Mesendoderm (in vitro differentiated cells): ENCODE data around the gene CARD19.

Source experiments
- DNase-seq: peaks from one replicate; pipeline ENCODE4 v3.0.0; 2013
- H2AK5ac ChIP-seq: 2 replicates; pipeline ENCODE4 v1.6.1; 2013; ENCODE audit warnings: low read length, inconsistent platforms
- H2BK120ac ChIP-seq: 2 replicates; pipeline ENCODE4 v1.6.1; 2013; ENCODE audit warnings: low read depth, mild to moderate bottlenecking, low read length, moderate library complexity, mixed read lengths
- H2BK15ac ChIP-seq: replicated peaks from 2 replicates; pipeline ENCODE4 v1.6.1; 2013; ENCODE audit warnings: low read depth, mild to moderate bottlenecking, moderate library complexity
- H2BK5ac ChIP-seq: 2 replicates; pipeline ENCODE4 v1.6.1; 2013; ENCODE audit warnings: low read length, inconsistent platforms
- H3K18ac ChIP-seq: 2 replicates; pipeline ENCODE4 v1.6.1; 2013; ENCODE audit warnings: mild to moderate bottlenecking, low read length, mixed read lengths
- H3K23ac ChIP-seq: one replicate; pipeline ENCODE4 v1.6.1; 2013; ENCODE audit warnings: low read length
- H3K27ac ChIP-seq: 2 replicates; pipeline ENCODE4 v1.5.1; 2013; ENCODE audit warnings: low read depth, mild to moderate bottlenecking, inconsistent platforms, low read length, moderate library complexity
- H3K27me3 ChIP-seq: 2 replicates; pipeline ENCODE4 v1.6.1; 2013; ENCODE audit warnings: low read length, control low read depth, mild to moderate bottlenecking, inconsistent platforms; ENCODE audit not compliant: insufficient read depth, poor library complexity
- H3K36me3 ChIP-seq: 2 replicates; pipeline ENCODE4 v1.6.1; 2013; ENCODE audit warnings: low read length, inconsistent platforms; ENCODE audit not compliant: control insufficient read depth, insufficient read depth
- H3K4ac ChIP-seq: one replicate; pipeline ENCODE4 v1.6.1; 2013; ENCODE audit warnings: low read depth, mild to moderate bottlenecking, low read length, moderate library complexity
- H3K4me1 ChIP-seq: 2 replicates; pipeline ENCODE4 v1.6.1; 2013; ENCODE audit warnings: low read depth, low read length, inconsistent platforms; ENCODE audit not compliant: control insufficient read depth
- H3K4me2 ChIP-seq: 2 replicates; pipeline ENCODE4 v1.6.1; 2013; ENCODE audit warnings: low read length
- H3K4me3 ChIP-seq: 2 replicates; pipeline ENCODE4 v1.5.1; 2013; ENCODE audit warnings: mild to moderate bottlenecking, low read length
- H3K56ac ChIP-seq: one replicate; pipeline ENCODE4 v1.6.1; 2013; ENCODE audit warnings: low read length
- H3K79me1 ChIP-seq: 2 replicates; pipeline ENCODE4 v1.6.1; 2013; ENCODE audit warnings: low read length, inconsistent platforms
- H3K79me2 ChIP-seq: 2 replicates; pipeline ENCODE4 v1.6.1; 2013; ENCODE audit warnings: mild to moderate bottlenecking, low read length; ENCODE audit not compliant: control insufficient read depth, insufficient read depth
- H3K9ac ChIP-seq: 2 replicates; pipeline ENCODE4 v1.6.1; 2013; ENCODE audit warnings: low read length, inconsistent platforms
- H4K5ac ChIP-seq: one replicate; pipeline ENCODE4 v1.6.1; 2013; ENCODE audit warnings: low read length
- H4K8ac ChIP-seq: one replicate; pipeline ENCODE4 v1.6.1; 2013; ENCODE audit warnings: low read depth, mild to moderate bottlenecking, control low read depth, low read length, moderate library complexity
- WGBS: extraction: QIAGEN DNeasy Blood & Tissue Kit; methylation state at CpG from one replicate; pipeline ENCODE4 v1.1.7; 2013; ENCODE audit warnings: low lambda C conversion rate, missing lambda C conversion rate; ENCODE audit not compliant: insufficient coverage; ENCODE audit errors: extremely low coverage; 5-methylcytosine and 5-hydroxymethylcytosine counted together

CARD19 gene

DNA sequence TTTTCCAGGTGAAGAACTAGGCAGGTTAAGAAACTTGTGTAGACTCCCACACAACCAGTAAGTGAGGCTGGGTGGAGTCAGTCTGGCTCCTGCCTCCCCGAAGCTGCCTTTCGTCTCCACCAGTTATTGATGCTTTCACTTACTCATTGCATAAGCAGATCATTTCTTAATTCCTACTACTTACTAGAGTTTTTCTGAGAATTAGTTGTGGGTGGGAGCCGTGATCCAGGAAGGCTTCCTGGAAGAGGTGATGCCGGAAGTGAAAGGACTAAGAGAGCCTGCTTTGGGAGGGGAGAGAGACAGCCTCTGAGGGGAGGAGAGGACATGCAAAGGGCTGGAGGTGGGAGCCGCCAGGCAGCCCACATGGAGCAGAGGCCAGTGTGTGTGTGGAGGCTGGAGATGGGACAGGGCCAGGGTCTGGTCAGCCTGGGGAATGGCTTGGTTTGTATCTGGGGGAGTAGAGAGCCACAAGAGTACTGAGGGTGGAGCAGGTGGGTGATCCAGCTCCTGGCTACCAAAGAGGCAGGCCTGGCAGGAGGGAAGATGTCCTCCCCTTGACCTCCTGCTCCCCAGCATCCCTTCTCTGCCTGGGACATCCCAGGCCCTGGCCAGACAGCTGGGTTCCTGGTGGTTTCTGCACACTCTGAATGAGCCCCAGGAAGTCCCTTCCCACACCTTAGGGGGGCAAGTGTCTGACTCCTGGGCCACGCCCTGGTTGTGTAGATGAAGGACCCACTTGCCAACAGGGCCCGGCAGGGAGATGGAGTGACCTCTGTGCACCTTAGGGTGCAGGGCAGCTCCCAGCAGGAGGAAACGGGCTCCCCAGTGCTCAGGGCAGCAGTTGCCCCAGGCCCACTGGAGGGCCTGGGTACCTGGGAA, 12.2 kb upstream of the CARD19 start:
- no peak for DNase-seq
- Histone ChIP-seq H3K4me2 (no peak overlapping the region), H4K5ac (no peak overlapping the region), H3K4me3 (no peak overlapping the region), H3K56ac (no peak overlapping the region), H3K79me1 (no peaks in the 10 kb centered on the region), H3K4me1 (no peaks in the 10 kb centered on the region), H4K8ac (no peak overlapping the region), H2BK15ac (no peak overlapping the region), H3K18ac (no peak overlapping the region), H3K27ac (no peak overlapping the region), H2BK120ac (no peak overlapping the region), H2BK5ac (no peak overlapping the region), H3K27me3 (no peaks in the 10 kb centered on the region), H3K9ac (no peak overlapping the region), H3K36me3 (no peaks in the 10 kb centered on the region), H3K4ac (no peak overlapping the region), H2AK5ac (no peak overlapping the region), H3K23ac (no peak overlapping the region), H3K79me2 (no peaks in the 10 kb centered on the region)
- WGBS = no CpG with 5 or more reads among the region's 8 CpGs

DNA sequence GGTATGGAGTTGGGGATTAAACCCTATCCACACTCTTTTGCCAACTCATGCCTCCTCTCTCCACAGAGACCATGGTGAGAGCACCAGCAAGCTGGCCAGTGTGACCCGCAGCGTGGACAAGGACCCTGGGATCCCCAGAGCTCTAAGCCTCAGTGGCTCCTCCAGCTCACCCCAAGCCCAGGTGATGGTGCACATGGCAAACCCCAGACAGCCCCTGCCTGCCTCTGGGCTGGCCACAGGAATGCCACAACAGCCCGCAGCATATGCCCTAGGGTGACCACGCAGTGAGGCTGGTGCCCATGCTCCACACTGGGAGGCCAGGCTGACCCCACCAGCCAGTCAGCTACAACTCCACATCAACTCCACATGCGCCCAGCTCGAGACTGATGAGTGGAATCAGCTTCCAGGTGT, 11.5 kb upstream of the CARD19 start:
- no peaks in the 10 kb centered on the region for H3K79me2 ChIP-seq
- no peak overlapping the region for H3K4me3 ChIP-seq
- H2BK5ac ChIP-seq = no peak overlapping the region
- no peak overlapping the region for H2AK5ac ChIP-seq
- no peaks in the 10 kb centered on the region for H3K4me1 ChIP-seq
- no peaks in the 10 kb centered on the region for H3K36me3 ChIP-seq
- no peak overlapping the region for H3K27ac ChIP-seq
- no peak overlapping the region for H3K18ac ChIP-seq
- no peak overlapping the region for H3K23ac ChIP-seq
- no peak overlapping the region for H3K9ac ChIP-seq
- no peak overlapping the region for H3K56ac ChIP-seq
- no peak overlapping the region for H4K5ac ChIP-seq
- no peak overlapping the region for H3K4me2 ChIP-seq
- H4K8ac ChIP-seq = no peak overlapping the region
- no peaks in the 10 kb centered on the region for H3K79me1 ChIP-seq
- DNase-seq = no peak
- no CpG with 5 or more reads among the region's 6 CpGs for WGBS
- no peaks in the 10 kb centered on the region for H3K27me3 ChIP-seq
- no peak overlapping the region for H2BK15ac ChIP-seq
- no peak overlapping the region for H2BK120ac ChIP-seq
- no peak overlapping the region for H3K4ac ChIP-seq

DNA sequence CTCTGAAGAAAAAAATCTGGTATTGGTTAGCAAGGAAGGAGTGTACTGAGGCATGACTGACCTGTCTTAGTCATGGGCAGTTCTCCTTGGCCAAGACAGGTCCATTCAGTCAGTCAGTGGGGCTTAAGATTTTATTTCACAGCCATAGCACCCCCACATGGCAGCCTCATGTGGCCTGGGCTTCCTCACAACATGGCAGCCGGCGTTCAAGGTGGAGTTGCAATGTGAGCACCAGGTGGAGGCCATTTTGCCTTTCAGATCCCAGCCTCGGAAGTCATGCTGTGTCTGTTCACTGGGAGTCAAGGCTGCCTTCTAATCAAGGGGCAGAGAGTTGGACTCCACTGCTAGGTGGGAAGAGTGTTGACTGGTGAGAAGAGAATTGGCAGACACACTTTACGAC, 10.3 kb upstream of the CARD19 start:
- Histone ChIP-seq H3K79me2 (no peaks in the 10 kb centered on the region), H3K9ac (no peak overlapping the region), H3K36me3 (no peaks in the 10 kb centered on the region), H4K5ac (no peak overlapping the region), H3K4me1 (no peaks in the 10 kb centered on the region), H3K27ac (no peak overlapping the region), H3K79me1 (no peaks in the 10 kb centered on the region), H3K23ac (no peak overlapping the region), H3K4me3 (no peak overlapping the region), H3K18ac (no peak overlapping the region), H2AK5ac (no peak overlapping the region), H2BK5ac (no peak overlapping the region), H3K27me3 (no peaks in the 10 kb centered on the region), H3K4me2 (no peak overlapping the region), H4K8ac (no peak overlapping the region), H3K56ac (no peak overlapping the region), H2BK120ac (no peak overlapping the region), H2BK15ac (no peak overlapping the region), H3K4ac (no peak overlapping the region)
- WGBS = no CpG with 5 or more reads among the region's 4 CpGs
- no peak for DNase-seq

DNA sequence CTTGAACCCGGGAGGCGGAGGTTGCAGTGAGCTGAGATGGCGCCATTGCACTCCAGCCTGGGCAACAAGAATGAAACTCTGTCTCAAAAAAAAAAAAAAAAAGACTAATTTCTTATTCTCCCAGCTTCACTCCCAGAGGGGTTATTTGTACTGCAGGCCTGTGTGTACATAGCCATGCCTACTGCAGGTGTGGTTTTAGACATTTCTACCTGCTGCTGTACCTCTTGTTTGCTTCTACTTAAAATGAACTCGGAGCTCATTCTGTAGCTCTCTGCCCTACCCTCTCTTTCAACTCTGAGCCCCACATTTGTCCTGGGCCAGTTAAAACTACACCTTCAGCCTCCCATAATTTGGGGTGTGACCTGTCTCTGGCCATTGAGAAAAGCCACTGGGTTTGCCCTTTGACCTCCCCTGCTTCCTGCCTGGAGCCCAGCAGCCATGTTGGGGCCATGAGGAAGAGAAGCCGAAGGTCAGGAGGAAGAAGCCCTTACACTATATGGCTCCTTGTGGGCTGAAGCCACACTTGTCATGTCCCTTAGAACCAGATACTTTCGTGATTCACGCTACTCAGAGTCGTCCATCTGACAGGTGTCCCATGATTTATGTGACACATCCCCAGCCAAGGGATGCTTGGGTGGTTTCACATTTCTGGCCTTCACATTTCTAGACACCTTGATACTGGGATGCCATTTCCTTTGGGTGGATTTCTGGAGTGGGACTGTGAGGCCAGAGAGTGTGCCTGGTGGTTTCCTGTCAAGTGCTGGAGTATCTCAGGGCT, 9.4 kb upstream of the CARD19 start:
- Histone ChIP-seq H4K5ac (no peak overlapping the region), H3K27ac (no peak overlapping the region), H2AK5ac (no peak overlapping the region), H3K4me3 (no peak overlapping the region), H3K27me3 (no peaks in the 10 kb centered on the region), H3K23ac (no peak overlapping the region), H3K4me2 (no peak overlapping the region), H2BK15ac (no peak overlapping the region), H3K4me1 (no peaks in the 10 kb centered on the region), H3K4ac (no peak overlapping the region), H3K18ac (no peak overlapping the region), H3K36me3 (no peaks in the 10 kb centered on the region), H3K9ac (no peak overlapping the region), H4K8ac (no peak overlapping the region), H3K79me2 (no peaks in the 10 kb centered on the region), H2BK5ac (no peak overlapping the region), H2BK120ac (no peak overlapping the region), H3K79me1 (no peaks in the 10 kb centered on the region), H3K56ac (no peak overlapping the region)
- whole genome bisulfite sequencing = no CpG with 5 or more reads among the region's 8 CpGs
- DNase-seq = no peak

DNA sequence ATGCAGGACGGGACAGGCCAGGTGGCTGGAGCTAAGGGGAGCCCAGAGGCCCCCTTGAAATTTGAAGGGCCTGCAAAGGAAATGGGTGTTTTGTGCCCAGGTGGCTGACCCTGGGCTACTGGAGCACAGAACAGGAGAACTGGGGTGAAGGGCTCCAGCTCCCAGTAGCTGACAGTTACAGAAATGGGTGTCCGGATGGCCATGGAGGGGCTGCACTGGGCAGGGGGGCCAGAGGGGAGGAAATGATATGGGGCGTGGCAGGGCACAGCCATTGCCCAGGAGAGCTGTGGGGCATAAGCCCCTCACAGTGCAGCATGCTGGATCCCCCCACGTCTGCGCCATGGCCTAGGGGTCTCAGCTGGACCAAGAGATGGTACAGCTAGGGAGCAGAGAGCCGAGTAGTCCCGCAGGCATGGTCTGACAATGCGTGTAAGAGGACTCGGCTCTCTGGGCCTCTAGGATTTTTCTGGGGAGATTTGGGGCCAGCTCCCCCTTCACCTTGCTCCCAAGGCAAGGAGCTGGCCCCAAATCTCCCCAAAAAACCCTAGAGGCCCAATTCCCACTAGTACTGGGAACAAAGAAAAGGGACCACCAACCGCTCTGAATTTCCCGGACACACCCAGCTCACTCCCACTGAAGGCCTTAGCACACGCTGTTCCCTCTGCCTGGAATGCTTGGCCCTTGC, 7.9 kb upstream of the CARD19 start:
- Histone ChIP-seq H3K27me3 (no peaks in the 10 kb centered on the region), H3K56ac (no peak overlapping the region), H3K4me1 (no peaks in the 10 kb centered on the region), H2BK15ac (no peak overlapping the region), H2AK5ac (no peak overlapping the region), H3K27ac (no peak overlapping the region), H4K8ac (no peak overlapping the region), H3K18ac (no peak overlapping the region), H3K4ac (no peak overlapping the region), H2BK120ac (no peak overlapping the region), H3K79me2 (no peaks in the 10 kb centered on the region), H4K5ac (no peak overlapping the region), H3K4me2 (no peak overlapping the region), H2BK5ac (no peak overlapping the region), H3K9ac (no peak overlapping the region), H3K79me1 (no peaks in the 10 kb centered on the region), H3K4me3 (no peak overlapping the region), H3K36me3 (no peaks in the 10 kb centered on the region), H3K23ac (no peak overlapping the region)
- DNase-seq = no peak
- WGBS = no CpG with 5 or more reads among the region's 12 CpGs
